LNCaP clone FGC (cell line): ENCODE results near the gene SEC24A.
"Not testable (repeated sequence)": the region's sequence is repeated elsewhere in the genome, so short reads cannot be mapped to it uniquely, and the experiment has no call there.

Source experiments
- DNase-seq: peaks from one replicate; pipeline ENCODE4 v3.0.0-alpha.2; 2011; ENCODE audit warnings: low read depth
- H3K4me3 ChIP-seq: 2 replicates; pipeline ENCODE4 v1.5.1; 2011; ENCODE audit warnings: mild to moderate bottlenecking, low read depth, low read length, control low read depth
- TF ChIP-seq, protein P1 (sequence below): IDR thresholded peaks from 2 replicates; pipeline ENCODE4 v1.5.1; 2012; ENCODE audit warnings: mild to moderate bottlenecking; ENCODE audit not compliant: control insufficient read depth, insufficient read depth; ENCODE audit errors: extremely low read depth

SEC24A gene

DNA sequence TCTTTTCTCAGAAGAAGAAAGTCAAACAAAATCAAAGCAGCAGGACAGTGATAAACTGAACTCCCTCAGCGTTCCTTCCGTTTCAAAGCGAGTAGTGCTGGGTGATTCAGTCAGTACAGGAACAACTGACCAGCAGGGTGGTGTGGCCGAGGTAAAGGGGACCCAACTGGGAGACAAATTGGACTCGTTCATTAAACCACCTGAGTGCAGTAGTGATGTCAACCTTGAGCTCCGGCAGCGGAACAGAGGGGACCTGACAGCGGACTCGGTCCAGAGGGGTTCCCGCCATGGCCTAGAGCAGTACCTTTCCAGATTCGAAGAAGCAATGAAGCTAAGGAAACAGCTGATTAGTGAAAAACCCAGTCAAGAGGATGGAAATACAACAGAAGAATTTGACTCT is 92.5 kb downstream of the SEC24A start:
- TF ChIP-seq, protein P1, sequence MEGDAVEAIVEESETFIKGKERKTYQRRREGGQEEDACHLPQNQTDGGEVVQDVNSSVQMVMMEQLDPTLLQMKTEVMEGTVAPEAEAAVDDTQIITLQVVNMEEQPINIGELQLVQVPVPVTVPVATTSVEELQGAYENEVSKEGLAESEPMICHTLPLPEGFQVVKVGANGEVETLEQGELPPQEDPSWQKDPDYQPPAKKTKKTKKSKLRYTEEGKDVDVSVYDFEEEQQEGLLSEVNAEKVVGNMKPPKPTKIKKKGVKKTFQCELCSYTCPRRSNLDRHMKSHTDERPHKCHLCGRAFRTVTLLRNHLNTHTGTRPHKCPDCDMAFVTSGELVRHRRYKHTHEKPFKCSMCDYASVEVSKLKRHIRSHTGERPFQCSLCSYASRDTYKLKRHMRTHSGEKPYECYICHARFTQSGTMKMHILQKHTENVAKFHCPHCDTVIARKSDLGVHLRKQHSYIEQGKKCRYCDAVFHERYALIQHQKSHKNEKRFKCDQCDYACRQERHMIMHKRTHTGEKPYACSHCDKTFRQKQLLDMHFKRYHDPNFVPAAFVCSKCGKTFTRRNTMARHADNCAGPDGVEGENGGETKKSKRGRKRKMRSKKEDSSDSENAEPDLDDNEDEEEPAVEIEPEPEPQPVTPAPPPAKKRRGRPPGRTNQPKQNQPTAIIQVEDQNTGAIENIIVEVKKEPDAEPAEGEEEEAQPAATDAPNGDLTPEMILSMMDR = no peak
- no peak for DNase-seq
- H3K4me3 ChIP-seq = no peak overlapping the region

DNA sequence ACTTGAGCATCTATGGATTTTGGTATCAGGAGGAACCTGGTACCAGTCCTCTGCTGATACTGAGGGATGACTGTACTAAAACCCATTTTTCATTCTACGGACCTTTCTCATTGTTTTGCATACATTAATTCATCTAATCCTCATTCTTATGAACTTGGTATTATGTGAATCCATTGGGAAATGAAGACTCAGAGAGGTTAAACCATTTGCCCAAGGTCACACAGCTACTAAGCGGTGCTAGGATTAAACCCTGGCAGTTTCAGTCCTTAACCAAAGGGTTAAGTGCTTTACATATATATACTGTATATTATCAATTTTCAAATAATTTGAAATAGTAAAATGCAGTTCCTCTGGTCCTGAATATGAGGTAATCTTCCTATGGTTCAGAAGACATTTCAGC is 93.5 kb downstream of the SEC24A start:
- H3K4me3 ChIP-seq = no peak overlapping the region
- DNase-seq = no peak
- TF ChIP-seq, protein P1 = no peak

DNA sequence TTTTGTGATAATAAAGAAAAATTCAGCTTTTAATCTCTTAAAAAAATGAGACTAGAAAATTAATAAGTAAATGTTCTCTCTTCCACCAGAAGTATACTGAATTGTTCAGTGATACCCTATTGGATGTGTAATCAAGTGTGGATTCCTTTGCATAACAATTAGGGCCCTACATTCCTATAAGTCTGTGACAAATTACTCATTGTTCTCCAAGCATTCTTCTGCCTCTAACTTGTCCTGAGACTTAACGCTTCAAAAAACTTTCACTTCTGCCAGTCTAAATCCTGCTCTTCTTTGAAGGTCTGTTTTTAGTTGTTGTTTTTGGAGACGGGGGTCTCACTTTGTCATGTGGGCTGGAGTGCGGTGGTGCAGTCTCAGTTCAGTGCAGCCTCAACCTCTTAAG is 100.8 kb downstream of the SEC24A start:
- H3K4me3 ChIP-seq = no peak overlapping the region
- DNase-seq = no peak
- TF ChIP-seq, protein P1 = no peak

DNA sequence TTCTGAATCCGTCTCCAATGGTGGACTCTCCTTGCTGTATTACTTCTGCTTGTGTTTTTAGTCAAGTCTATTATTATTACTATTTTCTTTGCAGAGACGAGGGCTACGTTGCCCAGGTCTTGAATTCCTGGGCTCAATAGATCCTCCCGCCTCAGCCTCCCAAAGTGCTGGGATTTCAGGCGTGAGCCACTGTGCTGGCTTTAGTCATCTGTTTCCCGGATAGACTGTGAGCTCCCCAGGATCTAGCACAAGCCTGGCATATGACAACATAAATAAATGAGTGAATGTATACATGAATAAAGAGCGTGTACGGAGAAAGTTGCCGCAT is 109.6 kb downstream of the SEC24A start:
- DNase-seq = no peak
- H3K4me3 ChIP-seq = peak overlapping the region; percentile 69
- TF ChIP-seq, protein P1 = no peak

DNA sequence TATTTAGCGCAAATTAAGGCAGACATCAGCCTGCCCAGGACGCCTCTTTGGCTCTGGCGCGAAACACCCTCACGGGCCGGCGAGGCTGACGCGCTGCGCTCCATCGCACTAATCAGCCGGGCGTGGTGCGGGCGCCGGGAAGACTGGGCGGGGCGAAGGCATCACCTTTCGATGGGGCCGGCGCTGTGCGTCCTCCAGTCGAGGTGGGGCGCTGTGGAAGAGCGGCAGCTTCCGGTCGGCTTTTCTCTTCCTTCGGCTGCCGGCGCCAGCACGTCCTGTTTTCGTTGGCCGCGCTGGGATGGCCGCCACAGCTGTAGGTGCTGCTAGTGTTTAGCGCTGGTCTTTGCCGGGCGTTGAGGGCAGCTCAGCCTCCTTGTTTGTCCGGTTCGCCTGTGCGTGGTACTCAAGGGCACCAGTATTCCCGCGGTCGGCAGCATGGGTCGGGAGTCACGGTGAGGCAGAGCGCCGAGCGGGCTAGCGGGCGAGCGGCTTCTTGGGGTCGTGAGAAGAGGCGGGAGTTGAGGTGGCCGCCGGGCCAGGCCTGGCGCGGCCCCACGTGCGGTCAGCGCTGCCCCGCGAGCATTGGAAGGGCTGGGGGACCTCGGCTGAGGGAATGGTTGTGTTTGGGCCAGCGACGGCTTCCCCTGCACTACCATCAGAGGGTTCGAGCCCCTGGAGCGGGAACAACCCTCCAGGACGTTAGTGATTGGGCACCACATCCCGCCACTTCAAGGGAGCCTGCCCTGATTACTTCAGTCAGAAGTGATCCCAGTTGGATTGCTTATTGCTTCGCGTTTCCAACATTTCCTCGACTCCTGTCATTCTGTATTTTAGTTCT is 110.1 kb downstream of the SEC24A start, which contains the start of gene DDX46:
DDX46 (plus strand) TSS at position 276 of the 838 bp plus-strand sequence; CDS start at position 436, 160 bp downstream.
- DNase-seq = peak; percentile 76
- TF ChIP-seq, protein P1 = peak; percentile 93
- peak within 1 kb of the TSS; percentile 69 for H3K4me3 ChIP-seq

DNA sequence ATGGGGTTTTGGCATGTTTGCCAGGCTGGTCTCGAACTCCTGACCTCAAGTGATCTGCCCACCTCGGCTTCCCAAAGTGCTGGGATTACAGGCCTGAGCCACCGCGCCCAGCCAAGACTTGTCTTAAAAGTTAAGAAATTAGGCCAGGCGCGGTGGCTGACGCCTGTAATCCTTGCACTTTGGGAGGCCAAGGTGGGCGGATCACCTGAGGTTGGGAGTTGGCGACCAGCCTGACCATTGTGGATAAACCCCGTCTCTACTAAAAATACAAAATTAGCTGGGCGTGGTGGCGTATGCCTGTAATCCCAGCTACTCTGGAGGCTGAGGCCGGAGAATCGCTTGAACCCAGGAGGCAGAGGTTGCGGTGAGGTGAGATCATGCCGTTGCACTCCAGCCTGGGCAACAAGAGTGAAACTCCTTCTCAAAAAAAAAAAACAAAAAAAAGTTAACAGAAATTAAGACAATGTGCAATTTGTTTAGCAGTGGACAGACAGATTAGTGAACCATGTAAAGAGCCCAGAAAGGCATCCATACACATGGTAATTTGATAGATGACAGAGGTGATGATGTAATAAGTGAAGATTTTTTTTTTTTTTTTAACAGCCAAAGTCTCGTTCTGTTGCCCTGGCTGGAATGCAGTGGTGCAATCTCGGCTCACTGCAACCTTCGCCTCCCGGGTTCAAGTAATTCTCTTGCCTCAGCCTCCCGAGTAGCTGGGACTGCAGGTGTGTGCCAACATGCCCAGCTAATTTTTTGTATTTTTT is 119.1 kb downstream of the SEC24A start:
- H3K4me3 ChIP-seq, DNase-seq: not testable (repeated sequence)

DNA sequence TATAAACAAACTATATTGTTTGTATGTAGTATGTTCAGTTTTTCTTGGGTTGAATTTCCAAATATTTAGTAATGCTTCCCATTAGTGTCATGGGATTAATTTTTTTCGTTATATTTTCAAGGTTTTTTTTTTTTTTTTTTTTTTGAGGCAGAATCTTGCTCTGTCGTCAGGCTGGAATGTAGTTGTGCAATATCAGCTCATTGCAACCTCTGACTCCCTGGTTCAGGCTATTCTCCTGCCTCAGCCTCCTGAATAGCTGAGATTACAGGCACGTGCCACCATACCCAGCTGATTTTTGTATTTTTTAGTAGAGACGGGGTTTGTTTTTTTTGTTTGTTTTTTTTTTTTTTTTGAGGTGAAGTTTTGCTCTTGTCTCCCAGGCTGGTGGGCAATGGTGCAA is 120.6 kb downstream of the SEC24A start:
- no peak overlapping the region for H3K4me3 ChIP-seq
- no peak for DNase-seq
- TF ChIP-seq, protein P1 = no peak
